IMR-90 (cell line): Measurements from ENCODE around the gene DBF4B.

Experiments used
- CEBPB ChIP-seq: IDR thresholded peaks from 2 replicates; pipeline ENCODE4 v1.6.1; 2012; ENCODE audit warnings: low read depth, low read length, improper control_type of control experiment
- CTCF ChIP-seq: conservative IDR thresholded peaks from 2 replicates; pipeline ENCODE4 v1.5.1; 2012; ENCODE audit warnings: mild to moderate bottlenecking, low read depth, low read length, improper control_type of control experiment
- FOS ChIP-seq: fragments of 150-350 bp; IDR thresholded peaks from 2 replicates; pipeline ENCODE4 v1.6.1; 2016; ENCODE audit warnings: low read depth, low read length
- MXI1 ChIP-seq: IDR thresholded peaks from 2 replicates; pipeline ENCODE4 v1.6.1; 2012; ENCODE audit warnings: low read depth, mild to moderate bottlenecking, low read length, moderate library complexity, borderline replicate concordance
- RAD21 ChIP-seq: IDR thresholded peaks from 2 replicates; pipeline ENCODE4 v1.6.1; 2012; ENCODE audit warnings: low read length, improper control_type of control experiment
- RFX5 ChIP-seq: IDR thresholded peaks from 2 replicates; pipeline ENCODE4 v1.8.0; 2012; ENCODE audit warnings: low read depth, mild to moderate bottlenecking, low read length, moderate library complexity

GRCh38 chr17:44759086-44759915 lies 50.8 kb downstream of the DBF4B start:
- no peak for TF ChIP-seq RFX5
- no peak for TF ChIP-seq CTCF
- no peak for TF ChIP-seq RAD21
- TF ChIP-seq FOS, result no peak
- no peak for TF ChIP-seq MXI1
- no peak for TF ChIP-seq CEBPB
